NCI-H2171 (cell line): ENCODE results near the gene ADCY4.
"Not testable (repeated sequence)": the region's sequence is repeated elsewhere in the genome, so short reads cannot be mapped to it uniquely, and the experiment has no call there.

Source experiments
- DNase-seq: peaks from one replicate; lab custom pipeline; 2025; lab: John Stamatoyannopoulos, UW

Gene ADCY4

GRCh38 chr14:24366721-24367513 lies 32.0 kb upstream of the ADCY4 start:
- DNase-seq, result peak; percentile 100

GRCh38 chr14:24366413-24366720 lies 31.5 kb upstream of the ADCY4 start:
- DNase-seq, result no peak

- DNase-seq, result peak; percentile 87
These were observed 30.9 kb upstream of the ADCY4 start for GRCh38 chr14:24365600-24366412.

- no peak for DNase-seq
These were observed 30.0 kb upstream of the ADCY4 start for GRCh38 chr14:24364841-24365240.

- DNase-seq, result no peak
These were observed 28.5 kb upstream of the ADCY4 start for GRCh38 chr14:24363401-24363800.

- DNase-seq, result no peak
These were observed 27.5 kb upstream of the ADCY4 start for GRCh38 chr14:24362241-24362960.

GRCh38 chr14:24361326-24361725 lies 26.5 kb upstream of the ADCY4 start:
- no peak for DNase-seq

- no peak for DNase-seq
These were observed 25.4 kb upstream of the ADCY4 start for GRCh38 chr14:24360281-24360680.

- no peak for DNase-seq
These were observed 21.3 kb upstream of the ADCY4 start for GRCh38 chr14:24356208-24356607.

- DNase-seq, result no peak
These were observed 20.1 kb upstream of the ADCY4 start for GRCh38 chr14:24355009-24355408.

- not testable (repeated sequence) for DNase-seq
These were observed 19.6 kb upstream of the ADCY4 start for GRCh38 chr14:24354482-24354825.

GRCh38 chr14:24353559-24354481 lies 18.9 kb upstream of the ADCY4 start:
- DNase-seq, result no peak

- no peak for DNase-seq
These were observed 16.6 kb upstream of the ADCY4 start for GRCh38 chr14:24351517-24351916.

GRCh38 chr14:24349742-24350141 lies 14.9 kb upstream of the ADCY4 start:
- DNase-seq, result no peak

- DNase-seq, result no peak
These were observed 13.3 kb upstream of the ADCY4 start for GRCh38 chr14:24348186-24348585.

GRCh38 chr14:24347134-24347533 lies 12.3 kb upstream of the ADCY4 start:
- no peak for DNase-seq

GRCh38 chr14:24343795-24344660 lies 9.2 kb upstream of the ADCY4 start:
- DNase-seq, result no peak

GRCh38 chr14:24342889-24343288 lies 8.0 kb upstream of the ADCY4 start:
- no peak for DNase-seq

- no peak for DNase-seq
These were observed 5.7 kb upstream of the ADCY4 start for GRCh38 chr14:24340606-24341005.

GRCh38 chr14:24339284-24340151 lies 4.6 kb upstream of the ADCY4 start, which contains the start of gene RIPK3:
RIPK3 (minus strand) TSS chr14:24339991; CDS start chr14:24339826, 165 bp downstream.
- no peak for DNase-seq
